Measurements from ENCODE around the gene CBLC. TPM values are rescaled to one million over a fixed set of nuclear protein-coding genes. Genes with fewer than 3 reads are reported as not detected.

The CBLC gene
- total RNA-seq, 1 donor from 2014 or later, result not detected

DNA sequence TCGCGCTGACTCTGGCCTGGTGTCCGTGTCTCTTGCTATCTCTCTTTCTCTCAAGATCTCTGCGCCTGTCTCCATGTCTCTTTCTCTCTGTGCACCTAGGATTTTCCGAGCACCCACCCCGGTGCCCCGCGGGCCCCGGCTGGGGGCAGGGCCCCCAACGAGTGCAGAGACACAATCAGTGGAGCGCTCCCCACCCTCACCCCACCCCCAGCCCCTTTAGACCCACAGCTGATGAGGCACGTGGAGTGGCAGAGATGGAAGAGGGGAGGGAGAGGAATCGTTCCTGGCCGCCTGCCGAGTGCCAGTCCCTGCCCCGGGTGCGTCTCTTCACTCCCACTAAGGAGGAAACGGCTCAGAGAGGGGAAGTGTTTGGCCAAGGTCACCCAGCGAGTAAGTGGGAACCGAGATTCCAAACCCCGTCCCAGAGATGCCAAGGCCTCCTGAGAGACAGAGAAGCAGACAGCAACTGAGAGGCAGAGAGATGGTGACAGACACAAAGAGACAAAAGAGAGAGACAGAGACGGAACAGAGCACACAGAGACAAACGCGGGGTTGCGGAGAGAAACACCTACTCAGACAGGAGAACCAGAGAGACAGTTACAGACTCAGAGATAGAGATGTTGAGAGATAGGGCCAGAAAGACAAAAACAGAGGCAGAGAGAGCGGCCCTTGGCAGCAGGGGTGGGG lies 29.8 kb upstream of the CBLC start:
- peak overlapping the region; percentile 80 for H3K4me3 Mint-ChIP-seq
- H3K36me3 Mint-ChIP-seq (ENCODE audit: low read depth), result no peaks in the 10 kb centered on the region
- H3K9me3 Mint-ChIP-seq, result no peaks in the 10 kb centered on the region
- DNase-seq (ENCODE audit: low read depth, low spot score), result no peak
- H3K27me3 Mint-ChIP-seq (ENCODE audit: low read depth), result peaks cover 78% of the 10 kb centered on the region
- TF ChIP-seq, protein P1, sequence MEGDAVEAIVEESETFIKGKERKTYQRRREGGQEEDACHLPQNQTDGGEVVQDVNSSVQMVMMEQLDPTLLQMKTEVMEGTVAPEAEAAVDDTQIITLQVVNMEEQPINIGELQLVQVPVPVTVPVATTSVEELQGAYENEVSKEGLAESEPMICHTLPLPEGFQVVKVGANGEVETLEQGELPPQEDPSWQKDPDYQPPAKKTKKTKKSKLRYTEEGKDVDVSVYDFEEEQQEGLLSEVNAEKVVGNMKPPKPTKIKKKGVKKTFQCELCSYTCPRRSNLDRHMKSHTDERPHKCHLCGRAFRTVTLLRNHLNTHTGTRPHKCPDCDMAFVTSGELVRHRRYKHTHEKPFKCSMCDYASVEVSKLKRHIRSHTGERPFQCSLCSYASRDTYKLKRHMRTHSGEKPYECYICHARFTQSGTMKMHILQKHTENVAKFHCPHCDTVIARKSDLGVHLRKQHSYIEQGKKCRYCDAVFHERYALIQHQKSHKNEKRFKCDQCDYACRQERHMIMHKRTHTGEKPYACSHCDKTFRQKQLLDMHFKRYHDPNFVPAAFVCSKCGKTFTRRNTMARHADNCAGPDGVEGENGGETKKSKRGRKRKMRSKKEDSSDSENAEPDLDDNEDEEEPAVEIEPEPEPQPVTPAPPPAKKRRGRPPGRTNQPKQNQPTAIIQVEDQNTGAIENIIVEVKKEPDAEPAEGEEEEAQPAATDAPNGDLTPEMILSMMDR (conservative IDR thresholded peaks at IDR 0.05), result no peak
- peaks cover 6% of the 10 kb centered on the region for H3K4me1 Mint-ChIP-seq
- peak overlapping the region; percentile 20 for H3K27ac Mint-ChIP-seq (ENCODE audit: unreplicated experiment)

DNA sequence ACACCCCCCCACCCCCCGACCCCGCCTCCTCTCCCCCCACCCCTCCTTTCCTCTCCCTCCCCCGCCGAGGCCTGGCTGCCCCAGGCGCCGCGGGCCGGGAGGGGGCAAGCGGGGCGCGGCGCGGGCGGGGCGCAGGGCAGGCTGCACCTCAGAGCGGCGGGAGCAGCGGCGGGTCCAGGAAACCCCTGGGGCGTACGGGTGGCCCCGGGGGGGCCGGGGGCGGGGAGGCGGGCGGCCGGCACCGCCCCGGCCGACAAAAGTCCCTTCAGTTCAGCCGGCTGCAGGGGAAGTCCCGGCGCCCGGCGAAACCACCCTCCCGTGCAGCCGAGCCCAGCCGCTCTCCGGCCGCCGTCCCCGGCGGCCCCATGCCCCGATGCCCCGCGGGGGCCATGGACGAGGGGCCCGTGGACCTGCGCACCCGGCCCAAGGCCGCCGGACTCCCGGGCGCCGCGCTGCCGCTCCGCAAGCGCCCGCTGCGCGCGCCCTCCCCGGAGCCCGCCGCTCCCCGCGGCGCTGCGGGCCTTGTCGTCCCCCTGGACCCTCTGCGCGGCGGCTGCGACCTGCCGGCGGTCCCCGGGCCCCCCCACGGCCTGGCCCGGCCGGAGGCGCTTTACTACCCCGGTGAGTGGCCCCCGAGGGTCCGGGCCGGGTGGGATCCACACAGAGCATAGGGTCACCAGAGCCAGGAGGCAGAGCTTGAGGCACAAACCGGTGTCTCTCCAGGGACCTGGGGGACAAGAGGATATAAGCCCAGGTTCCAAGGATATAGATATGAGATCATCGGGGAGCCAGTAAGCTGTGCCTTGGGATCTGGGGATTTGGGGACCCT lies 29.1 kb upstream of the CBLC start, which contains the start of gene BCL3:
TSS of gene BCL3 (plus strand) at position 283 of the 829 bp plus-strand sequence. CDS start at position 366, 83 bp downstream.
- no peak for DNase-seq (ENCODE audit: low read depth, low spot score)
- no peaks in the 10 kb centered on the region for H3K36me3 Mint-ChIP-seq (ENCODE audit: low read depth)
- H3K27me3 Mint-ChIP-seq (ENCODE audit: low read depth), result peaks cover 86% of the 10 kb centered on the region
- TF ChIP-seq, protein P1 (conservative IDR thresholded peaks at IDR 0.05), result no peak
- no peaks in the 10 kb centered on the region for H3K9me3 Mint-ChIP-seq
- peaks cover 6% of the 10 kb centered on the region for H3K4me1 Mint-ChIP-seq
- peak within 1 kb of the TSS; percentile 20 for H3K27ac Mint-ChIP-seq (ENCODE audit: unreplicated experiment)
- peak within 1 kb of the TSS; percentile 80 for H3K4me3 Mint-ChIP-seq

DNA sequence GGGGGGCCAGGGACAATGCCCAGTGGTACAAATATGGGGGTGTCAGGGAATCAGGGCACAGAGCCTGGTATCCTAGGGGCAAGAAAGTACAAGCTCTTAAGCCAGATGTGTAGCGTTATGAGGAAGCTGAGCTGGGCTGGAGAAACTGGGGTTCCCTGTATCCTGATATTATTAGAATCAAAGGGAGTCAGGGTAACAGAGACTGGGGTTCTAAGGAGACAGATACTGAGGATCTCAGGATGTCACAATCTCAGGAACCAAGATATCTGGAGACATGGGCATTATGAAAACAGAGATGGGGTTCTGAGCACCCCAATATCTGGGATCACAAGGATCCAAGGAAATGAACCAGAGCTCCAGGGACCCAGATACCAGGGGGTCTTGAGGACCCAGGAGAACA lies 28.4 kb upstream of the CBLC start:
- DNase-seq (ENCODE audit: low read depth, low spot score), result no peak
- H3K4me3 Mint-ChIP-seq, result peak overlapping the region; percentile 76
- TF ChIP-seq, protein P1 (conservative IDR thresholded peaks at IDR 0.05), result no peak
- no peaks in the 10 kb centered on the region for H3K36me3 Mint-ChIP-seq (ENCODE audit: low read depth)
- H3K4me1 Mint-ChIP-seq, result peaks cover 12% of the 10 kb centered on the region
- no peak overlapping the region for H3K27ac Mint-ChIP-seq (ENCODE audit: unreplicated experiment)
- H3K27me3 Mint-ChIP-seq (ENCODE audit: low read depth), result peaks cover 92% of the 10 kb centered on the region
- H3K9me3 Mint-ChIP-seq, result no peaks in the 10 kb centered on the region

DNA sequence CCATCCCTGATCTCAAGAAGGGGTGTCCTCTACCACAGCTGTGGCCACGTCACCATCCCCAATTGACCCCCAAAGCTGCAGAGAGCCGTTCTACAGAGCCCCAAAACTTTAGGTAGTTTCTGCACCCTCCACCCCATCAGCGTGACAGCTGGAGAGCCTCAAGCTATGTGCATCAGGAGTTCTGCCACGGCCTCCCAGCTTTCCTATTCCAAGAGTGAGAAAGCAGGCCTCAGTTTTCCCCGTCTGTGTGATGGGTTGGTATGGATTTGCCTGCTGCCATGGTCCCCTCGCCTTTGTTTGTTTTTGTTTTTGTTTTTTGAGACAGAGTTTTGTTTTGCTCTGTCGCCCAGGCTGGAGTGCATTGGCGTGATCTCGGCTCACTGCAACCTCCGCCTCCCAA lies 27.7 kb upstream of the CBLC start:
- H3K27me3 Mint-ChIP-seq (ENCODE audit: low read depth), result peaks cover 92% of the 10 kb centered on the region
- no peak overlapping the region for H3K27ac Mint-ChIP-seq (ENCODE audit: unreplicated experiment)
- peak overlapping the region; percentile 76 for H3K4me3 Mint-ChIP-seq
- DNase-seq (ENCODE audit: low read depth, low spot score), result no peak
- no peaks in the 10 kb centered on the region for H3K9me3 Mint-ChIP-seq
- H3K36me3 Mint-ChIP-seq (ENCODE audit: low read depth), result no peaks in the 10 kb centered on the region
- peaks cover 16% of the 10 kb centered on the region for H3K4me1 Mint-ChIP-seq
- TF ChIP-seq, protein P1 (conservative IDR thresholded peaks at IDR 0.05), result no peak

DNA sequence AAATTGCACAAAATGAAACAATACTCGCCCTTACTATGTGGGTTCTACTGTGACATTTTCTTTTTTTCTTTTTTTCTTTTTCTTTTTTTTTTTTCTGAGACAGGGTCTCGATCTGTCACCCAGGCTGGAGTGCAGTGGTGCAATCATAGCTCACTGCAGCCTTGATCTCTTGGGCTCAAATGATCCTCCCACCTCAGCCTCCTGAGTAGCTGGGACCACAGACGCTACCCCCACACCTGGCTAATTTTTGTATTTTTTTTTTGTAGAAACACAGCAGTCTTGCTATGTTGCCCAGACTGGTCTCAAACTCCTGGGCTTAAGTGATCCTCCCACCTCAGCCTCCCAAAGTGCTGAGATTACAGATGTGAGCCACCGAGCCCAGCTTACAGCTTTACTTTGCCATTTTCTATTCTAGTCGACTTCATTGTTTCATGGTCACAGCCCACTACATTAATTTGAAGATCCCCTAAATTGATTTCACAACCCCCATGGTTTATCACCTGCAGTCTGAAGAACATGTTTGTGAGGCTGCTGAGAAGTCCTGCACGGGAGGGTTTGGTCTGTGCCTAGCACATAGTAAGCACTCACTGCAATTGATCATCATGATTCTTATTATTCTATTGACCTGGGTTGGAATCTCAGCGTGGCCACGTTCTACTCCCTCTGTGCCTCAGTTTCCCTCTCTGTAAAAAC lies 25.4 kb upstream of the CBLC start:
- H3K4me3 Mint-ChIP-seq, result peak overlapping the region; percentile 72
- H3K36me3 Mint-ChIP-seq (ENCODE audit: low read depth), result no peaks in the 10 kb centered on the region
- H3K27me3 Mint-ChIP-seq (ENCODE audit: low read depth), result peaks cover 93% of the 10 kb centered on the region
- TF ChIP-seq, protein P1 (conservative IDR thresholded peaks at IDR 0.05), result no peak
- no peak for DNase-seq (ENCODE audit: low read depth, low spot score)
- no peaks in the 10 kb centered on the region for H3K9me3 Mint-ChIP-seq
- peaks cover 18% of the 10 kb centered on the region for H3K4me1 Mint-ChIP-seq
- H3K27ac Mint-ChIP-seq (ENCODE audit: unreplicated experiment), result no peak overlapping the region

Measured in neural crest cell (in vitro differentiated cells).